H1 (cell line): ENCODE data around the gene NUFIP2.

Experiments
- ASH2L ChIP-seq: fragments of 200-600, 300-600 bp; sonication (generic); IDR thresholded peaks from one replicate; pipeline ENCODE4 v1.7.1; 2017; ENCODE audit warnings: low read length
- BRCA1 ChIP-seq: IDR thresholded peaks from 2 replicates; pipeline ENCODE4 v1.6.1; 2012; ENCODE audit warnings: low read depth, low read length, improper control_type of control experiment
- CEBPB ChIP-seq: IDR thresholded peaks from 2 replicates; pipeline ENCODE4 v1.6.1; 2012; ENCODE audit warnings: low read depth, low read length
- EZH2 ChIP-seq: fragments of 200-600 bp; sonication (generic); IDR thresholded peaks from 2 replicates; pipeline ENCODE4 v1.7.1; 2012; ENCODE audit warnings: low read depth, mild to moderate bottlenecking, moderate library complexity, low read length, inconsistent platforms; ENCODE audit not compliant: severe bottlenecking
- GTF2F1 ChIP-seq: IDR thresholded peaks from 2 replicates; pipeline ENCODE4 v1.6.1; 2012; ENCODE audit warnings: low read depth, low read length, improper control_type of control experiment, borderline replicate concordance
- MAFK ChIP-seq: IDR thresholded peaks from 2 replicates; pipeline ENCODE4 v1.6.1; 2012; ENCODE audit warnings: low read depth, mild to moderate bottlenecking, improper control_type of control experiment, low read length
- MAX ChIP-seq: IDR thresholded peaks from 2 replicates; pipeline ENCODE4 v1.6.1; 2012; ENCODE audit warnings: inconsistent platforms
- POLR2A ChIP-seq, 2 experiments: IDR thresholded peaks; 1 replicate in 1 of 2; 2 replicates in 1 of 2; pipeline ENCODE4 v1.6.1; 2011; ENCODE audit warnings: low read depth in 2 of 2, low read length in 2 of 2, mild to moderate bottlenecking in 2 of 2; ENCODE audit errors: control extremely low read depth in 1 of 2
- SIX5 ChIP-seq: IDR thresholded peaks from 2 replicates; pipeline ENCODE4 v1.6.1; 2011; ENCODE audit warnings: mild to moderate bottlenecking, low read depth, low read length
- TAF7 ChIP-seq: optimal IDR thresholded peaks from 2 replicates; pipeline ENCODE3; 2011; ENCODE audit warnings: low read depth, mild to moderate bottlenecking, inconsistent platforms, low read length, moderate library complexity, borderline replicate concordance
- TCF12 ChIP-seq: IDR thresholded peaks from 2 replicates; pipeline ENCODE4 v1.6.1; 2011; ENCODE audit warnings: low read depth, mild to moderate bottlenecking, low read length
- ZNF274 ChIP-seq: IDR thresholded peaks from 2 replicates; pipeline ENCODE4 v1.7.0; 2012; ENCODE audit warnings: low read length, borderline replicate concordance; ENCODE audit errors: extremely low read depth
- TF ChIP-seq, protein P1 (sequence below), 3 experiments: IDR thresholded peaks; 1 replicate in 2 of 3; 2 replicates in 1 of 3; pipeline versions ENCODE4 v1.5.1 to v1.6.1; 2011; ENCODE audit warnings: low read length in 3 of 3, mild to moderate bottlenecking in 3 of 3, inconsistent platforms in 2 of 3, low read depth in 1 of 3, moderate library complexity in 1 of 3; ENCODE audit not compliant: insufficient read depth in 1 of 3; ENCODE audit errors: control extremely low read depth in 1 of 3
- TF ChIP-seq, protein P2 (sequence below): IDR thresholded peaks from 2 replicates; pipeline ENCODE4 v1.6.1; 2012; ENCODE audit warnings: inconsistent platforms

DNA sequence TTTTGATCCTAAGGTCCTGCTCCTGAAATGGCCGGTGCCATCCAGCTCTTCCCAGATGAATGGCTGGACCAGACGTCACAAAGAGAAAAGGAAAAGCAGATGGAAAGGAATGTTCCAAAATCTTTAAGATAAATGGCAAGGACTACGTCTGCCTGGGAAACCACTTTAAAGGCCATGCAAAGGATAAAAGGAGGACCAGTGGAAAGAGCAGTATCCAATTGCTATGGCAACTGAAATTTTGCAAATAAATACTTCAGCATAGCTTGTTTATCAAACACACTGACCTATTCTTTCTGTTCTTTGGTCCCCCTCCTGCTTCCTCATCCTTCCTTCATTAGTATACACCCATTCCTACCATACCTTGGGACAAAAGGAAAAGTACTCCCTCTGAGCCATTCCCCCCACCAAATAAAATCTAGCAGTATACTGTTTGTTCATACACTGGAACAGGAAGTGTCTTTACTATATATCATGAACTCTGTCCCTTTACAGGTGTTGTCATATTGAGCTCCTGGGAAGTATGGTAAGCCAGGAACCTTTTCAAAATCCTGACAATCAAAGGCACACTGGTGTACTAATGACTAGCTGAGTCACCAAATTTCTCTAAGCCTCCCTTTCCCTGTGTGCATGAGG lies 37.2 kb upstream of the NUFIP2 start:
- TF ChIP-seq CEBPB, result no peak
- TF ChIP-seq TCF12, result no peak
- TF ChIP-seq EZH2, result no peak
- TF ChIP-seq BRCA1, result no peak
- TF ChIP-seq, protein P1, sequence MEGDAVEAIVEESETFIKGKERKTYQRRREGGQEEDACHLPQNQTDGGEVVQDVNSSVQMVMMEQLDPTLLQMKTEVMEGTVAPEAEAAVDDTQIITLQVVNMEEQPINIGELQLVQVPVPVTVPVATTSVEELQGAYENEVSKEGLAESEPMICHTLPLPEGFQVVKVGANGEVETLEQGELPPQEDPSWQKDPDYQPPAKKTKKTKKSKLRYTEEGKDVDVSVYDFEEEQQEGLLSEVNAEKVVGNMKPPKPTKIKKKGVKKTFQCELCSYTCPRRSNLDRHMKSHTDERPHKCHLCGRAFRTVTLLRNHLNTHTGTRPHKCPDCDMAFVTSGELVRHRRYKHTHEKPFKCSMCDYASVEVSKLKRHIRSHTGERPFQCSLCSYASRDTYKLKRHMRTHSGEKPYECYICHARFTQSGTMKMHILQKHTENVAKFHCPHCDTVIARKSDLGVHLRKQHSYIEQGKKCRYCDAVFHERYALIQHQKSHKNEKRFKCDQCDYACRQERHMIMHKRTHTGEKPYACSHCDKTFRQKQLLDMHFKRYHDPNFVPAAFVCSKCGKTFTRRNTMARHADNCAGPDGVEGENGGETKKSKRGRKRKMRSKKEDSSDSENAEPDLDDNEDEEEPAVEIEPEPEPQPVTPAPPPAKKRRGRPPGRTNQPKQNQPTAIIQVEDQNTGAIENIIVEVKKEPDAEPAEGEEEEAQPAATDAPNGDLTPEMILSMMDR (IDR thresholded peaks at IDR 0.05; ENCODE audit: control extremely low read depth in 1 of 3, insufficient read depth in 1 of 3, low read depth in 1 of 3, low read length in 3 of 3), result no peak
- no peak for TF ChIP-seq POLR2A (IDR thresholded peaks at IDR 0.05; ENCODE audit: control extremely low read depth in 1 of 2, low read depth in 2 of 2, low read length in 2 of 2)
- no peak for TF ChIP-seq GTF2F1
- TF ChIP-seq MAX, result no peak
- no peak for TF ChIP-seq TAF7
- no peak for TF ChIP-seq MAFK
- TF ChIP-seq, protein P2, sequence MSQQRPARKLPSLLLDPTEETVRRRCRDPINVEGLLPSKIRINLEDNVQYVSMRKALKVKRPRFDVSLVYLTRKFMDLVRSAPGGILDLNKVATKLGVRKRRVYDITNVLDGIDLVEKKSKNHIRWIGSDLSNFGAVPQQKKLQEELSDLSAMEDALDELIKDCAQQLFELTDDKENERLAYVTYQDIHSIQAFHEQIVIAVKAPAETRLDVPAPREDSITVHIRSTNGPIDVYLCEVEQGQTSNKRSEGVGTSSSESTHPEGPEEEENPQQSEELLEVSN, result no peak
- TF ChIP-seq ASH2L, result no peak
- no peak for TF ChIP-seq ZNF274
- no peak for TF ChIP-seq SIX5
